ENCODE measurements around the gene CERCAM. TPM values are rescaled to one million over a fixed set of nuclear protein-coding genes. Genes with fewer than 3 reads are reported as not detected.

Gene CERCAM
- total RNA-seq, 2 donors from 2014 or later, result 18.5 to 26.5 TPM

DNA sequence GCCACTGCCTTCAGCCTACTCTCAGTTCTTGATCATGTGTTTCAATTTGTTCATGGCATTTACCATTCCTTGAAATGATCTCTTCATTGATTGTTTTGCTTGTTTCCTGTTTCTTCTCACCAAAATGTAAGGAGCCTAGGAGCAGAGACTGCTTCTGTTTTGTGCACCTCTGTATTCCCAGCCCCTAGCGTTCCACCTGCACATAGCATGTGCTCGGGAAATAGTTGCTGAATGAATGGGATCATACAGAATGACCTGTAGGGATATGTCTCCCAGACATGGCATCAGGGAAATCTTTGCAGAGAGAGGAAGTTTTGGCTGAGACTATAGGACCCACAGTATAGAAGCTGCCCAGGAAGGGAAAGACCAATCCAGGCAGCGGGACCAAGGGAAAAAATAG lies 6.2 kb upstream of the CERCAM start:
- Mint-ChIP-seq H3K4me3 (no peak overlapping the region), H3K9me3 (peaks cover 2% of the 10 kb centered on the region), H3K27ac (no peak overlapping the region), H3K27me3 (ENCODE audit: insufficient read depth) (peaks cover 83% of the 10 kb centered on the region), H3K4me1 (peaks cover 3% of the 10 kb centered on the region), H3K36me3 (ENCODE audit: low read depth) (no peaks in the 10 kb centered on the region)
- Histone ChIP-seq H3K27ac (ENCODE audit: low read depth, low read length) (no peak overlapping the region), H3K9ac (ENCODE audit: extremely low read depth, low read length, poor library complexity, severe bottlenecking) (no peak overlapping the region), H3K36me3 (ENCODE audit: control insufficient read depth, insufficient read depth, low read length) (no peaks in the 10 kb centered on the region), H3K4me3 (ENCODE audit: low read length) (no peak overlapping the region), H3K9me3 (ENCODE audit: control insufficient read depth, low read length) (no peaks in the 10 kb centered on the region), H3K27me3 (ENCODE audit: control insufficient read depth, insufficient read depth, low read length, poor library complexity, severe bottlenecking) (peaks cover 35% of the 10 kb centered on the region), H3K4me1 (ENCODE audit: control insufficient read depth, insufficient read depth, low read length) (no peaks in the 10 kb centered on the region)
- DNase-seq, result no peak
- WGBS, 2 experiments (ENCODE audit: insufficient coverage in 1 of 2, insufficient read length in 1 of 2), result 79 to 86% methylated on average over 3 of the region's 3 CpGs
- TF ChIP-seq CTCF (conservative IDR thresholded peaks at IDR 0.05), result peak; percentile 53

DNA sequence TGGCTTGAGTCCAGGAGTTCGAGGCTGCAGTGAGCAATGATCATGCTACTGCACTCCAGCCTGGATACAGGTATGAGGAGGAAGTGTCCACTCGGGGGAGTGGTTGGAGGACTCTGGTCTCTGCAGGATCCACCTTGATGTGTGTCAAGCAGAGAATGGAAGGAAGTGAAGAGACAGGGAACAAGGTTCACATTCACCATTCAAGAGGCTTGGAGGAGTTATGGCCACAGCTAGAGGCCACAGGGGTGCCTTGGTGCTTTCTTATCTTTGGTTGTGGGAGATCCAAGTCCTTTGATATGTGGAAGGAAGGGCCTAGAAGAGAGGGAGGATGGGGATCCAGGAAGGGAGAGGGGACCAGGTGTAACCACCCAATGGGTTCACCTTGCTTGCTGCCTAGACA lies 5.4 kb upstream of the CERCAM start:
- H3K36me3 Mint-ChIP-seq (ENCODE audit: low read depth), result no peaks in the 10 kb centered on the region
- H3K9me3 Mint-ChIP-seq, result peaks cover 2% of the 10 kb centered on the region
- Histone ChIP-seq H3K36me3 (ENCODE audit: control insufficient read depth, insufficient read depth, low read length) (no peaks in the 10 kb centered on the region), H3K27me3 (ENCODE audit: control insufficient read depth, insufficient read depth, low read length, poor library complexity, severe bottlenecking) (peaks cover 33% of the 10 kb centered on the region), H3K9me3 (ENCODE audit: control insufficient read depth, low read length) (no peaks in the 10 kb centered on the region), H3K4me1 (ENCODE audit: control insufficient read depth, insufficient read depth, low read length) (no peaks in the 10 kb centered on the region), H3K27ac (ENCODE audit: low read depth, low read length) (no peak overlapping the region), H3K4me3 (ENCODE audit: low read length) (no peak overlapping the region), H3K9ac (ENCODE audit: extremely low read depth, low read length, poor library complexity, severe bottlenecking) (no peak overlapping the region)
- WGBS, 2 experiments (ENCODE audit: insufficient coverage in 1 of 2, insufficient read length in 1 of 2), result 90 to 93% methylated on average over 2 of the region's 2 CpGs
- H3K4me3 Mint-ChIP-seq, result no peak overlapping the region
- H3K27me3 Mint-ChIP-seq (ENCODE audit: insufficient read depth), result peaks cover 80% of the 10 kb centered on the region
- no peak for TF ChIP-seq CTCF (conservative IDR thresholded peaks at IDR 0.05)
- peaks cover 3% of the 10 kb centered on the region for H3K4me1 Mint-ChIP-seq
- DNase-seq, result no peak
- no peak overlapping the region for H3K27ac Mint-ChIP-seq

DNA sequence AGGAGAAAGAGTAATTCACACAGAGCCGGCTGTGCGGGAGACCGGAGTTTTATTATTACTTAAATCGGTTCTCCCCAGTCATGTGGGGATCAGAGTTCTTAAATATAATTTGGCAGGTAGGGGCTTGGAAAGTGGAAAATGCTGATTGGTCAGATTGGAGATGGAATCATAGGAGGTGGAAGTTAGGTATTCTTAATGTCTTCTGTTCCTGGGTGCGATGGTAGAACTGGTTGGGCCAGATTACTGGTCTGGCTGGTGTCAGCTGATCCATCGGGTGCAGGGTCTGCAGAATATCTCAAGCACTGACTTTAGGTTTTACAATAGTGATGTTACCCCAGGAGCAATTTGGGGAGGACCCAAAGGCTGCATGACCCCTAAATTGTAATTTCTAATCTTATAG lies 4.6 kb upstream of the CERCAM start:
- H3K4me1 Mint-ChIP-seq, result peaks cover 3% of the 10 kb centered on the region
- H3K27me3 Mint-ChIP-seq (ENCODE audit: insufficient read depth), result peaks cover 73% of the 10 kb centered on the region
- WGBS, 2 experiments (ENCODE audit: insufficient coverage in 1 of 2, insufficient read length in 1 of 2), result 85 to 88% methylated on average over 6 of the region's 6 CpGs
- H3K27ac ChIP-seq (ENCODE audit: low read depth, low read length), result peak overlapping the region; percentile 40
- no peak for TF ChIP-seq CTCF (conservative IDR thresholded peaks at IDR 0.05)
- H3K36me3 Mint-ChIP-seq (ENCODE audit: low read depth), result no peaks in the 10 kb centered on the region
- no peak overlapping the region for H3K27ac Mint-ChIP-seq
- no peak for DNase-seq
- no peak overlapping the region for H3K4me3 Mint-ChIP-seq
- no peak overlapping the region for H3K4me3 ChIP-seq (ENCODE audit: low read length)
- H3K9me3 Mint-ChIP-seq, result peaks cover 2% of the 10 kb centered on the region
- H3K36me3 ChIP-seq (ENCODE audit: control insufficient read depth, insufficient read depth, low read length), result no peaks in the 10 kb centered on the region
- peaks cover 31% of the 10 kb centered on the region for H3K27me3 ChIP-seq (ENCODE audit: control insufficient read depth, insufficient read depth, low read length, poor library complexity, severe bottlenecking)
- H3K4me1 ChIP-seq (ENCODE audit: control insufficient read depth, insufficient read depth, low read length), result no peaks in the 10 kb centered on the region
- no peaks in the 10 kb centered on the region for H3K9me3 ChIP-seq (ENCODE audit: control insufficient read depth, low read length)
- H3K9ac ChIP-seq (ENCODE audit: extremely low read depth, low read length, poor library complexity, severe bottlenecking), result no peak overlapping the region
